HG03521 (cell line): ENCODE measurements around the gene PDE6H.
A peak's percentile ranks its signal among the peaks of the same experiment; 100 is the strongest.

Experiments used
- ATAC-seq: cut with Tn5 transposase; IDR thresholded peaks from one replicate; pipeline ENCODE4 v1.9.1; 2021; ENCODE audit warnings: mild to moderate bottlenecking, moderate library complexity; ENCODE audit not compliant: unreplicated experiment

Gene PDE6H

GRCh38 chr12:14968478-14968877 lies 4.4 kb upstream of the PDE6H start:
- no peak for ATAC-seq

GRCh38 chr12:14970473-14970872 lies 2.4 kb upstream of the PDE6H start:
- no peak for ATAC-seq

- no peak for ATAC-seq
Observed at GRCh38 chr12:14974633-14975032, 1.8 kb downstream of the PDE6H start.

GRCh38 chr12:14975457-14975856 lies 2.6 kb downstream of the PDE6H start:
- ATAC-seq = no peak

- ATAC-seq = no peak
Observed at GRCh38 chr12:14976658-14977057, 3.8 kb downstream of the PDE6H start.

- ATAC-seq = no peak
Observed at GRCh38 chr12:14979468-14979867, 6.6 kb downstream of the PDE6H start.

GRCh38 chr12:14981049-14981448 lies 8.2 kb downstream of the PDE6H start:
- ATAC-seq = no peak

GRCh38 chr12:14982562-14982961 lies 9.7 kb downstream of the PDE6H start:
- ATAC-seq = no peak

GRCh38 chr12:14982991-14983390 lies 10.1 kb downstream of the PDE6H start:
- ATAC-seq = peak; percentile 42

- ATAC-seq = no peak
Observed at GRCh38 chr12:14984036-14984435, 11.2 kb downstream of the PDE6H start.

- ATAC-seq = no peak
Observed at GRCh38 chr12:14984766-14985285, 12.0 kb downstream of the PDE6H start.

- ATAC-seq = no peak
Observed at GRCh38 chr12:14986449-14986848, 13.6 kb downstream of the PDE6H start.

GRCh38 chr12:14988035-14988434 lies 15.2 kb downstream of the PDE6H start:
- no peak for ATAC-seq

GRCh38 chr12:14989790-14990189 lies 16.9 kb downstream of the PDE6H start:
- no peak for ATAC-seq

GRCh38 chr12:14991069-14991468 lies 18.2 kb downstream of the PDE6H start:
- ATAC-seq = no peak

GRCh38 chr12:14992673-14993072 lies 19.8 kb downstream of the PDE6H start:
- no peak for ATAC-seq

- ATAC-seq = no peak
Observed at GRCh38 chr12:14993117-14993516, 20.3 kb downstream of the PDE6H start.

GRCh38 chr12:14993537-14994266 lies 20.9 kb downstream of the PDE6H start:
- no peak for ATAC-seq

- ATAC-seq = no peak
Observed at GRCh38 chr12:14994610-14995009, 21.8 kb downstream of the PDE6H start.

GRCh38 chr12:14995583-14996425 lies 23.0 kb downstream of the PDE6H start:
- ATAC-seq = no peak

GRCh38 chr12:14997998-14998397 lies 25.2 kb downstream of the PDE6H start:
- no peak for ATAC-seq
